HL-60 (cell line): ENCODE results near the gene TOR1AIP2.

Source experiments
- GABPA ChIP-seq: IDR thresholded peaks from 2 replicates; pipeline ENCODE4 v1.6.1; 2012; ENCODE audit warnings: low read depth
- POLR2AphosphoS5 ChIP-seq: IDR thresholded peaks from 2 replicates; pipeline ENCODE4 v1.6.1; 2012; ENCODE audit warnings: low read depth
- TF ChIP-seq, protein P1 (sequence below): IDR thresholded peaks from one replicate; pipeline ENCODE4 v1.5.1; 2011; ENCODE audit warnings: low read length, control low read depth, inconsistent platforms; ENCODE audit not compliant: insufficient read depth

GRCh38 chr1:179806333-179806732 lies 71.3 kb downstream of the TOR1AIP2 start:
- TF ChIP-seq POLR2AphosphoS5 (no peak), GABPA (no peak)
- TF ChIP-seq, protein P1, sequence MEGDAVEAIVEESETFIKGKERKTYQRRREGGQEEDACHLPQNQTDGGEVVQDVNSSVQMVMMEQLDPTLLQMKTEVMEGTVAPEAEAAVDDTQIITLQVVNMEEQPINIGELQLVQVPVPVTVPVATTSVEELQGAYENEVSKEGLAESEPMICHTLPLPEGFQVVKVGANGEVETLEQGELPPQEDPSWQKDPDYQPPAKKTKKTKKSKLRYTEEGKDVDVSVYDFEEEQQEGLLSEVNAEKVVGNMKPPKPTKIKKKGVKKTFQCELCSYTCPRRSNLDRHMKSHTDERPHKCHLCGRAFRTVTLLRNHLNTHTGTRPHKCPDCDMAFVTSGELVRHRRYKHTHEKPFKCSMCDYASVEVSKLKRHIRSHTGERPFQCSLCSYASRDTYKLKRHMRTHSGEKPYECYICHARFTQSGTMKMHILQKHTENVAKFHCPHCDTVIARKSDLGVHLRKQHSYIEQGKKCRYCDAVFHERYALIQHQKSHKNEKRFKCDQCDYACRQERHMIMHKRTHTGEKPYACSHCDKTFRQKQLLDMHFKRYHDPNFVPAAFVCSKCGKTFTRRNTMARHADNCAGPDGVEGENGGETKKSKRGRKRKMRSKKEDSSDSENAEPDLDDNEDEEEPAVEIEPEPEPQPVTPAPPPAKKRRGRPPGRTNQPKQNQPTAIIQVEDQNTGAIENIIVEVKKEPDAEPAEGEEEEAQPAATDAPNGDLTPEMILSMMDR, result no peak
